K562 (cell line): ENCODE measurements around the gene KLHL29. TPM values are rescaled to one million over a fixed set of nuclear protein-coding genes. Genes with fewer than 3 reads are reported as not detected.

Source experiments
- ATAC-seq: fragments of 200-7000 bp; cut with Tn5 transposase; 3 replicates; pipeline ENCODE4 v1.9.1; 2020; ENCODE audit warnings: moderate library complexity
- BruUV-seq: library from RNA; stranded (reverse); fragments of 400-500 nt; replicated peaks from 2 replicates; lab custom pipeline; 2021; lab: Mats Ljungman, UMichigan
- CTCF ChIA-PET: fragments of 300-600 bp; formaldehyde crosslinking; extraction: SDS; loops from one replicate; lab custom pipeline; 2021; ENCODE audit warnings: low intra/inter-chr PET ratio; lab: Yijun Ruan, JAX
- POLR2A ChIA-PET: fragments of 300-600, 350-650 bp; sonication (Branson Sonifier 250); formaldehyde crosslinking; extraction: SDS; loops from one replicate; lab custom pipeline; 2021; ENCODE audit warnings: antibody characterized with exemption, inconsistent platforms; lab: Yijun Ruan, JAX
- DNase-seq, 4 experiments: peaks; one replicate each; pipeline versions ENCODE4 v3.0.0 to v3.0.0-alpha.2; 2011 to 2018; ENCODE audit warnings: low spot score in 3 of 4, mixed read lengths in 3 of 4; ENCODE audit errors: extremely low read depth in 1 of 4
- FAIRE-seq: peaks from 2 replicates; lab custom pipeline; 2011; peaks lifted over from hg19 to GRCh38; lab: Jason Lieb, UNC
- H2AFZ ChIP-seq: 2 replicates; pipeline ENCODE4 v1.6.0; 2011; ENCODE audit warnings: low read depth, low read length, control low read depth, inconsistent platforms
- H3K27ac ChIP-seq: fragments of 200-600 bp; 3 replicates; pipeline ENCODE4 v1.8.0; 2011; ENCODE audit warnings: low read depth, mild to moderate bottlenecking, control low read depth, inconsistent platforms, low read length, moderate library complexity, mixed read lengths; ENCODE audit errors: extremely low read depth
- H3K27me3 ChIP-seq, 2 experiments: fragments of 300-600 bp in 1 of 2; 2 replicates in 1 of 2; 3 replicates in 1 of 2; pipeline versions ENCODE4 v1.6.0 to v1.8.0; 2011; ENCODE audit warnings: inconsistent platforms in 2 of 2, low read length in 2 of 2, mild to moderate bottlenecking in 1 of 2, mixed read lengths in 1 of 2, moderate library complexity in 1 of 2; ENCODE audit not compliant: control insufficient read depth in 2 of 2, insufficient read depth in 2 of 2
- H3K36me3 ChIP-seq: fragments of 300-600 bp; 3 replicates; pipeline ENCODE4 v1.8.0; 2011; ENCODE audit warnings: mild to moderate bottlenecking, low read length, inconsistent platforms; ENCODE audit not compliant: control insufficient read depth, insufficient read depth
- H3K4me1 ChIP-seq, 2 experiments: fragments of 200-600 bp in 1 of 2; replicated peaks in 1 of 2; 2 replicates in 1 of 2; 3 replicates in 1 of 2; pipeline versions ENCODE4 v1.5.1 to v1.8.0; 2011; ENCODE audit warnings: inconsistent platforms in 2 of 2, low read length in 2 of 2, mild to moderate bottlenecking in 1 of 2, mixed read lengths in 1 of 2, moderate library complexity in 1 of 2; ENCODE audit not compliant: control insufficient read depth in 2 of 2, insufficient read depth in 2 of 2
- H3K4me2 ChIP-seq: 2 replicates; pipeline ENCODE4 v1.6.1; 2011; ENCODE audit warnings: low read length, control low read depth, inconsistent platforms, mixed read lengths; ENCODE audit not compliant: insufficient read depth
- H3K4me3 ChIP-seq: fragments of 200-600 bp; sonication (generic), shearing (Covaris generic); 2 replicates; pipeline ENCODE4 v1.5.1; 2016; ENCODE audit warnings: control low read depth, inconsistent platforms
- H3K79me2 ChIP-seq: fragments of 200-600 bp; 3 replicates; pipeline ENCODE4 v1.8.0; 2011; ENCODE audit warnings: low read length, inconsistent platforms; ENCODE audit not compliant: control insufficient read depth, insufficient read depth
- H3K9ac ChIP-seq, 2 experiments: 2 replicates each; pipeline versions ENCODE4 v1.6.0 to v1.6.1; 2011; ENCODE audit warnings: low read depth in 2 of 2, low read length in 2 of 2, control low read depth in 1 of 2, inconsistent platforms in 1 of 2, mild to moderate bottlenecking in 1 of 2, mixed read lengths in 1 of 2; ENCODE audit not compliant: insufficient read depth in 1 of 2
- H3K9me1 ChIP-seq: one replicate; pipeline ENCODE4 v1.6.0; 2011; ENCODE audit warnings: inconsistent platforms, mild to moderate bottlenecking, low read length, moderate library complexity; ENCODE audit not compliant: control insufficient read depth, insufficient read depth
- H3K9me3 ChIP-seq: replicated peaks from 2 replicates; pipeline ENCODE4 v1.5.1; 2011; ENCODE audit warnings: low read depth, low read length, inconsistent platforms; ENCODE audit not compliant: control insufficient read depth, insufficient read depth
- H4K20me1 ChIP-seq: replicated peaks from 2 replicates; pipeline ENCODE4 v1.6.1; 2011; ENCODE audit warnings: low read length, inconsistent platforms, mixed read lengths; ENCODE audit not compliant: control insufficient read depth, insufficient read depth
- CCNT2 ChIP-seq: IDR thresholded peaks from 2 replicates; pipeline ENCODE4 v1.6.1; 2011; ENCODE audit warnings: borderline replicate concordance, low read depth, mild to moderate bottlenecking, moderate library complexity, mixed read lengths, low read length; ENCODE audit not compliant: insufficient read length; ENCODE audit errors: extremely low read depth
- FOXK1 ChIP-seq: sonication (generic); formaldehyde crosslinking; IDR thresholded peaks from 2 replicates; pipeline ENCODE4 v1.8.0; 2022; ENCODE audit warnings: missing genetic modification reagents, mild to moderate bottlenecking, borderline replicate concordance
- MCM5 ChIP-seq: fragments of 450-650 bp; IDR thresholded peaks from 2 replicates; pipeline ENCODE4 v1.6.1; 2016; ENCODE audit warnings: low read depth
- POLR3A ChIP-seq: IDR thresholded peaks from 2 replicates; pipeline ENCODE4 v1.6.1; 2011; ENCODE audit warnings: borderline replicate concordance, mild to moderate bottlenecking, moderate library complexity; ENCODE audit not compliant: insufficient read length, insufficient read depth; ENCODE audit errors: extremely low read depth
- RFX1 ChIP-seq: fragments of 450-650 bp; IDR thresholded peaks from 2 replicates; pipeline ENCODE4 v1.6.1; 2016; ENCODE audit warnings: mild to moderate bottlenecking, moderate library complexity
- TRIM24 ChIP-seq, 2 experiments: fragments of 450-650 bp; IDR thresholded peaks; 2 replicates each; pipeline ENCODE4 v1.6.1; 2016
- WGBS: fragments of 100-300 bp; shearing (Covaris generic); methylation state at CpG from one replicate; pipeline ENCODE4 v1.1.6; 2016; ENCODE audit warnings: low coverage, mixed read lengths; ENCODE audit not compliant: insufficient coverage; ENCODE audit errors: missing lambda C conversion rate; 5-methylcytosine and 5-hydroxymethylcytosine counted together
- in situ Hi-C: fragments of 300-500 bp; cut with MboI; formaldehyde crosslinking; loops from 4 replicates; pipeline ENCODE4 v1.15.0; 2018; ENCODE audit warnings: inconsistent platforms, mixed read lengths
- intact Hi-C: fragments of 100-400 bp; cut with micrococcal nuclease; formaldehyde crosslinking; loops from 2 replicates; pipeline ENCODE4 v1.14.2; 2022
- polyA plus RNA-seq, 8 experiments: library from polyadenylated mRNA; depleted of rRNA in 4 of 8; stranded (reverse) in 5 of 8; unstranded in 3 of 8; fragments of >200 nt; fragmentation: Nextera tagmentation in 2 of 8; fragmentation: Illumina TruSeq in 1 of 8; extraction: Ambion mirVana in 2 of 8; extraction: Trizol in 1 of 8; gene quantifications; 2 replicates each; pipeline versions ENCODE4 v1.2.1 to v1.2.3, GENCODE V29; 2011 to 2014; ENCODE audit warnings: inconsistent platforms in 1 of 8, missing spikeins in 1 of 8
- total RNA-seq, 7 experiments: library from RNA; depleted of rRNA in 6 of 7; stranded (reverse); fragments of >200 nt in 6 of 7; fragmentation: Illumina TruSeq in 2 of 7; extraction: Trizol in 2 of 7; gene quantifications; 2 replicates each; pipeline versions ENCODE4 v1.2.1 to v1.2.3, GENCODE V29; 2011 to 2021; ENCODE audit warnings: low replicate concordance in 1 of 7
- TF ChIP-seq, protein P1 (sequence below): fragments of 450-650 bp; IDR thresholded peaks from 2 replicates; pipeline ENCODE4 v1.6.1; 2014; ENCODE audit warnings: low read depth, mild to moderate bottlenecking, moderate library complexity, borderline replicate concordance

The KLHL29 gene
- total and polyA plus RNA-seq, 9 of the 15 experiments (the other 6 are each of a cell fraction or from before 2014, with no cell fraction given) = 0.03 to 0.31 (median 0.08) TPM; not detected in 1

DNA sequence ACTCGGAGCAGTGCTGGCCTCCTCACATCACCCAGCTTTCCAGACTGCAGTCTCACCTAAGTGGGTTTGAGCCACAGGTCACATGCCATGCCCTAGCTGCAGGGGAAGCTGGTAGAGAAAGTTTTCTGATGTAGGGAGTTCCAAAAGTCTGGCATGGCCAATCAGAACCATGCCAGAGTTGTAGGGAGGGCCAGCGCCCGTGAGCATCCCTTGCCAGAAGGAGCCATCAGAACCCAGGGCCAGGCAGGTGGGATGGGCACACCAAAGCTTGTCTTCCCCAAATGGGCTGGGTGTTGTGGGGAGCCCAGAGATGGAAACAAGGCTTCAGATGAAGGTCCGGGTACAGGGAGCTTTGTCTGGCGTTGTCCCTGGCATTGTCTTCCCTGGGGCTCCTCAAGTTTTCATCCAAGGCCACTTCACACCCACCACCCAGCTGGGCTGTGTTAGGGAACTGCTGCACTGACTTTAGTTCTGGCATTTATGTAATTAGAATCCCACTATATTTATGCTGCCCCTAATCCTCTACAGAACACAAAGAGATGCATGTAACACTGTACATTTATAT, 247.9 kb downstream of the KLHL29 start:
- POLR2A ChIA-PET = no interaction called here
- Histone ChIP-seq H2AFZ (no peak overlapping the region), H4K20me1 (no peaks in the 10 kb centered on the region), H3K79me2 (no peaks in the 10 kb centered on the region), H3K4me2 (no peak overlapping the region), H3K4me1 (peaks cover 0 to 5% of the 10 kb centered on the region in 2 experiments; a peak in 2 of 5 replicates), H3K27ac (no peak overlapping the region), H3K9me1 (peaks cover 5% of the 10 kb centered on the region), H3K9ac (no peak overlapping the region), H3K4me3 (no peak overlapping the region), H3K27me3 (peaks cover 25 to 84% of the 10 kb centered on the region in 2 experiments), H3K36me3 (no peaks in the 10 kb centered on the region), H3K9me3 (no peaks in the 10 kb centered on the region)
- DNase-seq = no peak
- TF ChIP-seq, protein P1, sequence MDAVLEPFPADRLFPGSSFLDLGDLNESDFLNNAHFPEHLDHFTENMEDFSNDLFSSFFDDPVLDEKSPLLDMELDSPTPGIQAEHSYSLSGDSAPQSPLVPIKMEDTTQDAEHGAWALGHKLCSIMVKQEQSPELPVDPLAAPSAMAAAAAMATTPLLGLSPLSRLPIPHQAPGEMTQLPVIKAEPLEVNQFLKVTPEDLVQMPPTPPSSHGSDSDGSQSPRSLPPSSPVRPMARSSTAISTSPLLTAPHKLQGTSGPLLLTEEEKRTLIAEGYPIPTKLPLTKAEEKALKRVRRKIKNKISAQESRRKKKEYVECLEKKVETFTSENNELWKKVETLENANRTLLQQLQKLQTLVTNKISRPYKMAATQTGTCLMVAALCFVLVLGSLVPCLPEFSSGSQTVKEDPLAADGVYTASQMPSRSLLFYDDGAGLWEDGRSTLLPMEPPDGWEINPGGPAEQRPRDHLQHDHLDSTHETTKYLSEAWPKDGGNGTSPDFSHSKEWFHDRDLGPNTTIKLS = no peak
- TF ChIP-seq POLR3A (no peak), TRIM24 (IDR thresholded peaks at IDR 0.05) (no peak), RFX1 (no peak), MCM5 (no peak), CCNT2 (no peak), FOXK1 (no peak)
- in situ Hi-C loops = no loop called here
- no peak for ATAC-seq
- CTCF ChIA-PET = no interaction called here
- WGBS = 1% methylated on average over 5 of the region's 5 CpGs
- no TSS peak for BruUV-seq
- intact Hi-C loops = loop anchor here (10.0 kb wide), 1 partner anchor 132 kb away; no protein-coding TSS in a partner anchor
- FAIRE-seq = no peak
